ENCODE measurements around the gene TSR3. TPM values are rescaled to one million over a fixed set of nuclear protein-coding genes. Genes with fewer than 3 reads are reported as not detected.
A peak's percentile ranks its signal among the peaks of the same experiment; 100 is the strongest.

Gene TSR3
- total and polyA plus RNA-seq, 2 donors from 2014 or later = 44.8 to 95.4 TPM

DNA sequence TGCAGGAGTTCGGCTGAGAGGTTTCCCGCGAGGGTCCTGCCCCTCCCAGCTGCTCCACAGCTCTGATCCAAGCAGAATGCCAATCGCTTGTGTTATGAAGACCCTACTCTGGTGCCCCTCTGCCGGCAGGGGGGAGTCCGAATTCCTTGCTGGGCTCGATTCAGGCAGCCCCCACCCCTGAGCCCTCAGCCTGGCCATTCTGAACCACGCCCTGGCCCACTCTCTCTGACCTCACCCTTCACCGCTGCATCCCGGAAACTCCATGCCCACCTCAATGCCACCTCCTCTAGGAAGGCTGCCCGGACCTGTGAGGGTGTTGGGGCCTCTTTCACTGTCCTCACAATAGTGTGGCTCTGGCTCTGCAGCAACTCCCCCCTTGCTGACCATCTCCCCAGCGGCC is 50.1 kb downstream of the TSR3 start:
- H3K27me3 ChIP-seq (ENCODE audit: control insufficient read depth, insufficient read depth, low read length) = no peaks in the 10 kb centered on the region
- no peak overlapping the region for H3K9ac ChIP-seq (ENCODE audit: low read length in 3 of 3)
- TF ChIP-seq, protein P1, sequence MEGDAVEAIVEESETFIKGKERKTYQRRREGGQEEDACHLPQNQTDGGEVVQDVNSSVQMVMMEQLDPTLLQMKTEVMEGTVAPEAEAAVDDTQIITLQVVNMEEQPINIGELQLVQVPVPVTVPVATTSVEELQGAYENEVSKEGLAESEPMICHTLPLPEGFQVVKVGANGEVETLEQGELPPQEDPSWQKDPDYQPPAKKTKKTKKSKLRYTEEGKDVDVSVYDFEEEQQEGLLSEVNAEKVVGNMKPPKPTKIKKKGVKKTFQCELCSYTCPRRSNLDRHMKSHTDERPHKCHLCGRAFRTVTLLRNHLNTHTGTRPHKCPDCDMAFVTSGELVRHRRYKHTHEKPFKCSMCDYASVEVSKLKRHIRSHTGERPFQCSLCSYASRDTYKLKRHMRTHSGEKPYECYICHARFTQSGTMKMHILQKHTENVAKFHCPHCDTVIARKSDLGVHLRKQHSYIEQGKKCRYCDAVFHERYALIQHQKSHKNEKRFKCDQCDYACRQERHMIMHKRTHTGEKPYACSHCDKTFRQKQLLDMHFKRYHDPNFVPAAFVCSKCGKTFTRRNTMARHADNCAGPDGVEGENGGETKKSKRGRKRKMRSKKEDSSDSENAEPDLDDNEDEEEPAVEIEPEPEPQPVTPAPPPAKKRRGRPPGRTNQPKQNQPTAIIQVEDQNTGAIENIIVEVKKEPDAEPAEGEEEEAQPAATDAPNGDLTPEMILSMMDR (IDR thresholded peaks at IDR 0.05; ENCODE audit: borderline replicate concordance, extremely low read depth, insufficient read depth) = no peak
- DNase-seq = peak in 1 of 5 donors; percentile 60
- H3K36me3 ChIP-seq (ENCODE audit: control insufficient read depth in 2 of 3, insufficient read depth in 3 of 3, low read length in 3 of 3) = no peaks in the 10 kb centered on the region
- H3K9me3 ChIP-seq (ENCODE audit: control insufficient read depth in 2 of 3, insufficient read depth in 1 of 3, low read length in 3 of 3) = no peaks in the 10 kb centered on the region
- H3K4me3 ChIP-seq (ENCODE audit: low read length in 3 of 3) = no peak overlapping the region
- H3K4me1 ChIP-seq (ENCODE audit: control insufficient read depth in 2 of 3, insufficient read depth in 2 of 3, low read depth in 1 of 3, low read length in 3 of 3) = peaks cover 0 to 14% (median 0%) of the 10 kb centered on the region in 3 donors
- H3K27ac ChIP-seq (ENCODE audit: low read depth in 2 of 2, low read length in 2 of 2) = no peak overlapping the region
- intact Hi-C loops (cut with DNase I) = no loop called here
- no peak for FAIRE-seq

GRCh38 chr16:1300664-1301476 is 50.8 kb downstream of the TSR3 start:
- Histone ChIP-seq H3K9ac (ENCODE audit: low read length in 3 of 3) (no peak overlapping the region), H3K36me3 (ENCODE audit: control insufficient read depth in 2 of 3, insufficient read depth in 3 of 3, low read length in 3 of 3) (no peaks in the 10 kb centered on the region), H3K9me3 (ENCODE audit: control insufficient read depth in 2 of 3, insufficient read depth in 1 of 3, low read length in 3 of 3) (no peaks in the 10 kb centered on the region), H3K4me1 (ENCODE audit: control insufficient read depth in 2 of 3, insufficient read depth in 2 of 3, low read depth in 1 of 3, low read length in 3 of 3) (peaks cover 0 to 14% (median 0%) of the 10 kb centered on the region in 3 donors), H3K4me3 (ENCODE audit: low read length in 3 of 3) (no peak overlapping the region), H3K27me3 (ENCODE audit: control insufficient read depth, insufficient read depth, low read length) (no peaks in the 10 kb centered on the region), H3K27ac (ENCODE audit: low read depth in 2 of 2, low read length in 2 of 2) (no peak overlapping the region)
- DNase-seq (peak; percentile 71 to 91 (median 81)), FAIRE-seq (no peak)
- TF ChIP-seq, protein P1 (IDR thresholded peaks at IDR 0.05; ENCODE audit: borderline replicate concordance, extremely low read depth, insufficient read depth) = peak; percentile 77
- intact Hi-C loops (cut with DNase I) = no loop called here

DNA sequence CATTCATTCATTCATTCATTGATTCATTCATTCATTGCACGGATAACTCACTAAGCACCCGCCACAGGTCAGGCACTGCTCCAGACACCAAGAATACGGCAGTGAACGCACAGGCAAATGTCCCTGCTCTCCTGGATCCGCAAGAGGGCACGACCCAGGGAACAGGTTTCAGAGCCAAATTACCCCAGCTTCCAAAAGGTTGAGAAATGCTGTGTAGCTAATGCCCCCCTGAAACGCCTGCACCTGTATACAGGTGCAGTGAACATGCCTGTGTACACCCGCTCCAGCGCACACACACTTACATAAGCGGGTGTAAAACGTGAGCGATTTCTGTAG is 51.8 kb downstream of the TSR3 start:
- peaks cover 0 to 14% (median 0%) of the 10 kb centered on the region in 3 donors for H3K4me1 ChIP-seq (ENCODE audit: control insufficient read depth in 2 of 3, insufficient read depth in 2 of 3, low read depth in 1 of 3, low read length in 3 of 3)
- H3K9me3 ChIP-seq (ENCODE audit: control insufficient read depth in 2 of 3, insufficient read depth in 1 of 3, low read length in 3 of 3) = no peaks in the 10 kb centered on the region
- peak overlapping the region in 2 of 3 donors; percentile 13 to 38 for H3K4me3 ChIP-seq (ENCODE audit: low read length in 3 of 3)
- peak overlapping the region in 1 of 2 donors; percentile 47 for H3K27ac ChIP-seq (ENCODE audit: low read depth in 2 of 2, low read length in 2 of 2)
- no peaks in the 10 kb centered on the region for H3K36me3 ChIP-seq (ENCODE audit: control insufficient read depth in 2 of 3, insufficient read depth in 3 of 3, low read length in 3 of 3)
- no peaks in the 10 kb centered on the region for H3K27me3 ChIP-seq (ENCODE audit: control insufficient read depth, insufficient read depth, low read length)
- no peak overlapping the region for H3K9ac ChIP-seq (ENCODE audit: low read length in 3 of 3)
- no peak for DNase-seq
- no peak for FAIRE-seq
- TF ChIP-seq, protein P1 (IDR thresholded peaks at IDR 0.05; ENCODE audit: borderline replicate concordance, extremely low read depth, insufficient read depth) = no peak
- intact Hi-C loops (cut with DNase I) = no loop called here

Other genes starting within 250 kb of the TSR3 start
- 20.6 TPM for gene CACNA1H, start 198.8 kb downstream of the TSR3 start, total RNA-seq
- 6.4 TPM for gene CACNA1H, start 198.8 kb downstream of the TSR3 start, polyA plus RNA-seq (ENCODE audit: insufficient read depth, low read depth, low replicate concordance)
- 3.4 TPM for gene TPSG1, start 126.6 kb downstream of the TSR3 start, total RNA-seq
- 0.86 TPM for gene TPSG1, start 126.6 kb downstream of the TSR3 start, polyA plus RNA-seq (ENCODE audit: insufficient read depth, low read depth, low replicate concordance)
- 141 TPM for gene TPSB2, start 121.7 kb downstream of the TSR3 start, total RNA-seq
- gene TPSB2, start 121.7 kb downstream of the TSR3 start, polyA plus RNA-seq (ENCODE audit: insufficient read depth, low read depth, low replicate concordance) = not detected
- 156 TPM for gene TPSAB1, start 111.2 kb downstream of the TSR3 start, total RNA-seq
- gene TPSAB1, start 111.2 kb downstream of the TSR3 start, polyA plus RNA-seq (ENCODE audit: insufficient read depth, low read depth, low replicate concordance) = 1.6 TPM
- gene TPSD1, start 95.8 kb downstream of the TSR3 start, total RNA-seq = 7.9 TPM
- not detected for gene TPSD1, start 95.8 kb downstream of the TSR3 start, polyA plus RNA-seq (ENCODE audit: insufficient read depth, low read depth, low replicate concordance)
- gene UBE2I, start 42.2 kb downstream of the TSR3 start, total RNA-seq = 97.1 TPM
- gene UBE2I, start 42.2 kb downstream of the TSR3 start, polyA plus RNA-seq (ENCODE audit: insufficient read depth, low read depth, low replicate concordance) = 62.2 TPM
- 8.0 TPM for gene BAIAP3, start 18.2 kb downstream of the TSR3 start, total RNA-seq
- gene BAIAP3, start 18.2 kb downstream of the TSR3 start, polyA plus RNA-seq (ENCODE audit: insufficient read depth, low read depth, low replicate concordance) = 8.2 TPM
- gene GNPTG, start 53 bp upstream of the TSR3 start, total RNA-seq = 88.7 TPM
- 138 TPM for gene GNPTG, start 53 bp upstream of the TSR3 start, polyA plus RNA-seq (ENCODE audit: insufficient read depth, low read depth, low replicate concordance)
- 26.0 TPM for gene UNKL, start 62.8 kb upstream of the TSR3 start, total RNA-seq
- gene UNKL, start 62.8 kb upstream of the TSR3 start, polyA plus RNA-seq (ENCODE audit: insufficient read depth, low read depth, low replicate concordance) = 5.5 TPM
- gene UQCC4, start 68.9 kb upstream of the TSR3 start, total RNA-seq = 13.8 TPM
- 27.1 TPM for gene UQCC4, start 68.9 kb upstream of the TSR3 start, polyA plus RNA-seq (ENCODE audit: insufficient read depth, low read depth, low replicate concordance)
- not detected for gene PERCC1, start 79.2 kb upstream of the TSR3 start, total RNA-seq
- gene PERCC1, start 79.2 kb upstream of the TSR3 start, polyA plus RNA-seq (ENCODE audit: insufficient read depth, low read depth, low replicate concordance) = not detected
- gene CCDC154, start 92.7 kb upstream of the TSR3 start, total RNA-seq = 2.8 TPM
- gene CCDC154, start 92.7 kb upstream of the TSR3 start, polyA plus RNA-seq (ENCODE audit: insufficient read depth, low read depth, low replicate concordance) = 1.8 TPM
- gene CLCN7, start 123.2 kb upstream of the TSR3 start, total RNA-seq = 92.5 TPM
- gene CLCN7, start 123.2 kb upstream of the TSR3 start, polyA plus RNA-seq (ENCODE audit: insufficient read depth, low read depth, low replicate concordance) = 38.9 TPM
- not detected for gene PTX4, start 137.1 kb upstream of the TSR3 start, total RNA-seq
- gene PTX4, start 137.1 kb upstream of the TSR3 start, polyA plus RNA-seq (ENCODE audit: insufficient read depth, low read depth, low replicate concordance) = not detected
- gene TELO2, start 141.5 kb upstream of the TSR3 start, total RNA-seq = 37.4 TPM
- 27.7 TPM for gene TELO2, start 141.5 kb upstream of the TSR3 start, polyA plus RNA-seq (ENCODE audit: insufficient read depth, low read depth, low replicate concordance)
- gene TMEM204, start 181.8 kb upstream of the TSR3 start, total RNA-seq = 40.9 TPM
- 49.5 TPM for gene TMEM204, start 181.8 kb upstream of the TSR3 start, polyA plus RNA-seq (ENCODE audit: insufficient read depth, low read depth, low replicate concordance)

All from kidney (tissue), 14 donors.